GM23338 (cell line): Measurements from ENCODE around the gene CTNND2. TPM values are rescaled to one million over a fixed set of nuclear protein-coding genes. Genes with fewer than 3 reads are reported as not detected.

Experiments
- ATAC-seq: fragments of 200-7000 bp; cut with Tn5 transposase; 3 replicates; pipeline ENCODE4 v1.9.1; 2020
- DNase-seq: peaks from one replicate; pipeline ENCODE4 v3.0.0-alpha.2; 2015; ENCODE audit warnings: low spot score
- H2AFZ ChIP-seq: fragments of 200-600 bp; sonication (generic); 2 replicates; pipeline ENCODE4 v1.8.0; 2016; ENCODE audit warnings: antibody characterized with exemption, mild to moderate bottlenecking, moderate library complexity
- H3F3A ChIP-seq: fragments of 200-600 bp; sonication (generic); replicated peaks from 2 replicates; pipeline ENCODE4 v1.8.0; 2017; ENCODE audit warnings: antibody characterized with exemption, mixed run types, low read depth
- H3K27ac ChIP-seq: fragments of 200-600 bp; sonication (generic); 2 replicates; pipeline ENCODE4 v1.6.1; 2016; ENCODE audit warnings: low read depth
- H3K27me3 ChIP-seq: fragments of 200-600 bp; sonication (generic); 2 replicates; pipeline ENCODE4 v1.8.0; 2016; ENCODE audit warnings: mild to moderate bottlenecking, mixed run types, moderate library complexity; ENCODE audit not compliant: insufficient read depth
- H3K36me3 ChIP-seq: fragments of 200-600 bp; sonication (generic); 2 replicates; pipeline ENCODE4 v1.8.0; 2016; ENCODE audit warnings: mild to moderate bottlenecking; ENCODE audit not compliant: insufficient read depth
- H3K4me1 ChIP-seq: fragments of 200-600 bp; sonication (generic); 2 replicates; pipeline ENCODE4 v1.8.0; 2016; ENCODE audit warnings: mild to moderate bottlenecking, moderate library complexity; ENCODE audit not compliant: insufficient read depth
- H3K4me2 ChIP-seq: fragments of 200-600 bp; sonication (generic); 2 replicates; pipeline ENCODE4 v1.7.1; 2017; ENCODE audit warnings: mixed run types
- H3K4me3 ChIP-seq: fragments of 200-600 bp; sonication (generic); 2 replicates; pipeline ENCODE4 v1.6.1; 2016; ENCODE audit warnings: mixed run types
- H3K79me2 ChIP-seq: fragments of 200-600 bp; sonication (generic); replicated peaks from 2 replicates; pipeline ENCODE4 v1.8.0; 2017; ENCODE audit warnings: mild to moderate bottlenecking; ENCODE audit not compliant: insufficient read depth
- H3K9me2 ChIP-seq: fragments of 200-600 bp; sonication (generic); 2 replicates; pipeline ENCODE4 v1.8.0; 2017; ENCODE audit not compliant: insufficient read depth
- H4K20me1 ChIP-seq: fragments of 200-600 bp; sonication (generic); replicated peaks from 2 replicates; pipeline ENCODE4 v1.8.0; 2017; ENCODE audit warnings: mild to moderate bottlenecking; ENCODE audit not compliant: insufficient read depth
- H3K27ac Mint-ChIP-seq: 2 replicates; pipeline ENCODE4 v1.8.0; 2020; ENCODE audit warnings: inconsistent platforms, mild to moderate bottlenecking, moderate library complexity, mixed read lengths
- H3K27me3 Mint-ChIP-seq: 3 replicates; pipeline ENCODE4 v1.8.0; 2022; ENCODE audit warnings: low read depth, mild to moderate bottlenecking, moderate library complexity, mixed read lengths, inconsistent platforms; ENCODE audit not compliant: insufficient read depth, poor library complexity
- H3K36me3 Mint-ChIP-seq: 3 replicates; pipeline ENCODE4 v1.8.0; 2021; ENCODE audit warnings: low read depth, mild to moderate bottlenecking, inconsistent platforms, moderate library complexity, mixed read lengths
- H3K4me1 Mint-ChIP-seq: 3 replicates; pipeline ENCODE4 v1.8.0; 2020; ENCODE audit warnings: mild to moderate bottlenecking, inconsistent platforms, mixed read lengths
- H3K4me3 Mint-ChIP-seq: 3 replicates; pipeline ENCODE4 v1.8.0; 2021; ENCODE audit warnings: moderate library complexity, mild to moderate bottlenecking, inconsistent platforms, mixed read lengths
- H3K9me3 Mint-ChIP-seq: 3 replicates; pipeline ENCODE4 v1.8.0; 2020; ENCODE audit warnings: moderate library complexity, mild to moderate bottlenecking, inconsistent platforms, mixed read lengths
- CREB1 ChIP-seq: fragments of 250-450 bp; sonication (Bioruptor Pico); IDR thresholded peaks from 2 replicates; pipeline ENCODE4 v1.5.0; 2020; ENCODE audit warnings: low read depth, mild to moderate bottlenecking, moderate library complexity
- JUNB ChIP-seq: IDR thresholded peaks from one replicate; pipeline ENCODE4 v1.6.1; 2016; ENCODE audit warnings: antibody characterized with exemption; ENCODE audit not compliant: unreplicated experiment
- POLR2AphosphoS5 ChIP-seq: IDR thresholded peaks from 2 replicates; pipeline ENCODE4 v1.6.1; 2016; ENCODE audit warnings: antibody characterized with exemption, low read depth
- STAT1 ChIP-seq: IDR thresholded peaks from one replicate; pipeline ENCODE4 v1.6.1; 2016; ENCODE audit warnings: antibody characterized with exemption; ENCODE audit not compliant: unreplicated experiment
- ZNF462 ChIP-seq: fragments of 250-450 bp; sonication (Bioruptor Pico); IDR thresholded peaks from 2 replicates; pipeline ENCODE4 v1.5.0; 2020; ENCODE audit warnings: mild to moderate bottlenecking, moderate library complexity
- polyA plus RNA-seq: library from polyadenylated mRNA; unstranded; fragments of >200 nt; fragmentation: Nextera tagmentation; extraction: Ambion mirVana; gene quantifications from 2 replicates; pipeline ENCODE4 v1.2.1, GENCODE V29; 2016
- total RNA-seq: library from RNA; depleted of rRNA; stranded (reverse); fragments of >200 nt; shearing (Covaris generic); gene quantifications from 2 replicates; pipeline ENCODE4 v1.2.3, GENCODE V29; 2014
- TF ChIP-seq, protein P1 (sequence below): IDR thresholded peaks from one replicate; pipeline ENCODE4 v1.6.1; 2018; ENCODE audit warnings: antibody characterized with exemption; ENCODE audit not compliant: unreplicated experiment
- TF ChIP-seq, protein P2 (sequence below), 2 experiments: fragments of 200-600 bp in 1 of 2; sonication (generic) in 1 of 2; conservative IDR thresholded peaks; 2 replicates each; pipeline versions ENCODE4 v1.5.1 to v1.6.1; 2016 to 2017; ENCODE audit warnings: antibody characterized with exemption in 2 of 2, low read depth in 2 of 2, mild to moderate bottlenecking in 2 of 2, moderate library complexity in 1 of 2
- TF ChIP-seq, protein P3 (sequence below): IDR thresholded peaks from 2 replicates; pipeline ENCODE4 v1.6.1; 2016; ENCODE audit warnings: antibody characterized with exemption

The CTNND2 gene
- total and polyA plus RNA-seq, 2 experiments from 2014 or later = 5.1 to 7.0 TPM

DNA sequence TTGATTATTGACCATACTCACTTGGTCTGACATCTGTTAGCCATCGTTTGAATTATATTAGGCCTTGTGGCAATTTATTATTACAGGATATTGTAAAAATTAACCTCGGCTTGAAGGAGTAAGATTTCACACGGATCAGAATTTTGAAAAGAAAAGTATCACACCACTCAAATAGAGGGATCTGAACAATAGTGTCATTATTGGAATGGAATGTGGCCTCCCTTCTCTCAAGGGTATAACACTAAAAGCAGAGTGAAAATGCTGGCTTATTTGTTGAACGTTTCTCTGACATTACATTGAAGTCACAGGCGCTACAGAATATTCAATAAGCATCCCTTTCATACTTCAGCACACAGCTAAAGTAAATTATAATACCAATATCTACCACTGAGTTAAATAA lies 509.3 kb downstream of the CTNND2 start:
- Histone ChIP-seq H2AFZ (no peak overlapping the region), H3K36me3 (no peaks in the 10 kb centered on the region), H3K4me2 (no peak overlapping the region), H3K9me2 (no peaks in the 10 kb centered on the region; the same call in 1 of the 2 replicates), H3K27me3 (no peaks in the 10 kb centered on the region), H3K79me2 (no peaks in the 10 kb centered on the region), H3K4me1 (no peaks in the 10 kb centered on the region), H3K27ac (no peak overlapping the region), H3F3A (no peaks in the 10 kb centered on the region), H3K4me3 (no peak overlapping the region), H4K20me1 (no peaks in the 10 kb centered on the region)
- no peak for TF ChIP-seq ZNF462 (CRISPR knock-in tag)
- TF ChIP-seq, protein P1, sequence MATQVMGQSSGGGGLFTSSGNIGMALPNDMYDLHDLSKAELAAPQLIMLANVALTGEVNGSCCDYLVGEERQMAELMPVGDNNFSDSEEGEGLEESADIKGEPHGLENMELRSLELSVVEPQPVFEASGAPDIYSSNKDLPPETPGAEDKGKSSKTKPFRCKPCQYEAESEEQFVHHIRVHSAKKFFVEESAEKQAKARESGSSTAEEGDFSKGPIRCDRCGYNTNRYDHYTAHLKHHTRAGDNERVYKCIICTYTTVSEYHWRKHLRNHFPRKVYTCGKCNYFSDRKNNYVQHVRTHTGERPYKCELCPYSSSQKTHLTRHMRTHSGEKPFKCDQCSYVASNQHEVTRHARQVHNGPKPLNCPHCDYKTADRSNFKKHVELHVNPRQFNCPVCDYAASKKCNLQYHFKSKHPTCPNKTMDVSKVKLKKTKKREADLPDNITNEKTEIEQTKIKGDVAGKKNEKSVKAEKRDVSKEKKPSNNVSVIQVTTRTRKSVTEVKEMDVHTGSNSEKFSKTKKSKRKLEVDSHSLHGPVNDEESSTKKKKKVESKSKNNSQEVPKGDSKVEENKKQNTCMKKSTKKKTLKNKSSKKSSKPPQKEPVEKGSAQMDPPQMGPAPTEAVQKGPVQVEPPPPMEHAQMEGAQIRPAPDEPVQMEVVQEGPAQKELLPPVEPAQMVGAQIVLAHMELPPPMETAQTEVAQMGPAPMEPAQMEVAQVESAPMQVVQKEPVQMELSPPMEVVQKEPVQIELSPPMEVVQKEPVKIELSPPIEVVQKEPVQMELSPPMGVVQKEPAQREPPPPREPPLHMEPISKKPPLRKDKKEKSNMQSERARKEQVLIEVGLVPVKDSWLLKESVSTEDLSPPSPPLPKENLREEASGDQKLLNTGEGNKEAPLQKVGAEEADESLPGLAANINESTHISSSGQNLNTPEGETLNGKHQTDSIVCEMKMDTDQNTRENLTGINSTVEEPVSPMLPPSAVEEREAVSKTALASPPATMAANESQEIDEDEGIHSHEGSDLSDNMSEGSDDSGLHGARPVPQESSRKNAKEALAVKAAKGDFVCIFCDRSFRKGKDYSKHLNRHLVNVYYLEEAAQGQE = no peak
- TF ChIP-seq JUNB = no peak
- TF ChIP-seq, protein P2, sequence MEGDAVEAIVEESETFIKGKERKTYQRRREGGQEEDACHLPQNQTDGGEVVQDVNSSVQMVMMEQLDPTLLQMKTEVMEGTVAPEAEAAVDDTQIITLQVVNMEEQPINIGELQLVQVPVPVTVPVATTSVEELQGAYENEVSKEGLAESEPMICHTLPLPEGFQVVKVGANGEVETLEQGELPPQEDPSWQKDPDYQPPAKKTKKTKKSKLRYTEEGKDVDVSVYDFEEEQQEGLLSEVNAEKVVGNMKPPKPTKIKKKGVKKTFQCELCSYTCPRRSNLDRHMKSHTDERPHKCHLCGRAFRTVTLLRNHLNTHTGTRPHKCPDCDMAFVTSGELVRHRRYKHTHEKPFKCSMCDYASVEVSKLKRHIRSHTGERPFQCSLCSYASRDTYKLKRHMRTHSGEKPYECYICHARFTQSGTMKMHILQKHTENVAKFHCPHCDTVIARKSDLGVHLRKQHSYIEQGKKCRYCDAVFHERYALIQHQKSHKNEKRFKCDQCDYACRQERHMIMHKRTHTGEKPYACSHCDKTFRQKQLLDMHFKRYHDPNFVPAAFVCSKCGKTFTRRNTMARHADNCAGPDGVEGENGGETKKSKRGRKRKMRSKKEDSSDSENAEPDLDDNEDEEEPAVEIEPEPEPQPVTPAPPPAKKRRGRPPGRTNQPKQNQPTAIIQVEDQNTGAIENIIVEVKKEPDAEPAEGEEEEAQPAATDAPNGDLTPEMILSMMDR (conservative IDR thresholded peaks at IDR 0.05; ENCODE audit: low read depth in 2 of 2) = no peak
- TF ChIP-seq, protein P3, sequence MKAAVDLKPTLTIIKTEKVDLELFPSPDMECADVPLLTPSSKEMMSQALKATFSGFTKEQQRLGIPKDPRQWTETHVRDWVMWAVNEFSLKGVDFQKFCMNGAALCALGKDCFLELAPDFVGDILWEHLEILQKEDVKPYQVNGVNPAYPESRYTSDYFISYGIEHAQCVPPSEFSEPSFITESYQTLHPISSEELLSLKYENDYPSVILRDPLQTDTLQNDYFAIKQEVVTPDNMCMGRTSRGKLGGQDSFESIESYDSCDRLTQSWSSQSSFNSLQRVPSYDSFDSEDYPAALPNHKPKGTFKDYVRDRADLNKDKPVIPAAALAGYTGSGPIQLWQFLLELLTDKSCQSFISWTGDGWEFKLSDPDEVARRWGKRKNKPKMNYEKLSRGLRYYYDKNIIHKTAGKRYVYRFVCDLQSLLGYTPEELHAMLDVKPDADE = no peak
- TF ChIP-seq POLR2AphosphoS5 = no peak
- TF ChIP-seq STAT1 = no peak
- TF ChIP-seq CREB1 = no peak
- no peak overlapping the region for H3K27ac Mint-ChIP-seq
- H3K27me3 Mint-ChIP-seq = no peaks in the 10 kb centered on the region
- no peak overlapping the region for H3K4me3 Mint-ChIP-seq
- ATAC-seq = no peak
- no peak for DNase-seq
- no peaks in the 10 kb centered on the region for H3K9me3 Mint-ChIP-seq
- H3K36me3 Mint-ChIP-seq = no peaks in the 10 kb centered on the region
- no peaks in the 10 kb centered on the region for H3K4me1 Mint-ChIP-seq
